ENCODE measurements around the gene RNU1-4. TPM values are rescaled to one million over a fixed set of nuclear protein-coding genes. Genes with fewer than 3 reads are reported as not detected.

The RNU1-4 gene
- polyA plus RNA-seq, 1 of the 3 experiments (the other 2 are of a cell fraction) = not detected

- TF ChIP-seq USF1 (IDR thresholded peaks at IDR 0.05; ENCODE audit: borderline replicate concordance, low read depth) = no peak
Observed at GRCh38 chr1:16720351-16721223, 19.7 kb upstream of the RNU1-4 start (continued).

- peak; percentile 14 for DNase-seq
- H3K4me1 ChIP-seq (ENCODE audit: control insufficient read depth in 1 of 2, insufficient read depth in 2 of 2, low read depth in 1 of 2, low read length in 1 of 2) = peaks cover 0 to 7% of the 10 kb centered on the region in 2 experiments; a peak in 1 of 4 replicates
- H3K9ac ChIP-seq = no peak overlapping the region
- ChIA-PET CTCF (interaction anchor here (0.6 to 1.6 kb wide), 5 partner anchors 11 to 101 kb away, joined by 3 to 4 read pairs (median 3); no protein-coding TSS in a partner anchor), POLR2A (no interaction called here)
- no peaks in the 10 kb centered on the region for H3K79me2 ChIP-seq (ENCODE audit: insufficient read depth)
- no peak for TF ChIP-seq GATA2 (CRISPR knock-in tag; IDR thresholded peaks at IDR 0.05)
- WGBS (ENCODE audit: low lambda C conversion rate) = 62% methylated on average over 11 of the region's 11 CpGs
- no peaks in the 10 kb centered on the region for H3K36me3 ChIP-seq (replicated peaks in 1 of 2; ENCODE audit: control insufficient read depth in 1 of 2, insufficient read depth in 2 of 2, low read length in 1 of 2)
- no peak overlapping the region for H3K4me3 ChIP-seq (ENCODE audit: low read depth in 2 of 2, low read length in 1 of 2)
- H3K4me2 ChIP-seq = no peak overlapping the region
- H3K9me2 ChIP-seq = no peaks in the 10 kb centered on the region
- no peak overlapping the region for H2AFZ ChIP-seq (ENCODE audit: low read depth)
- no peaks in the 10 kb centered on the region for H3K9me3 ChIP-seq
- no peaks in the 10 kb centered on the region for H4K20me1 ChIP-seq (ENCODE audit: insufficient read depth)
- H3K27me3 ChIP-seq (ENCODE audit: insufficient read depth) = peaks cover 8% of the 10 kb centered on the region; the same call in 1 of the 2 replicates
- no peaks in the 10 kb centered on the region for H3F3A ChIP-seq (replicated peaks; ENCODE audit: insufficient read depth)
- H3K27ac ChIP-seq (ENCODE audit: low read depth in 2 of 2, low read length in 1 of 2) = no peak overlapping the region
Observed at GRCh38 chr1:16721871-16722641, 18.3 kb upstream of the RNU1-4 start.

- no peak overlapping the region for H3K4me2 ChIP-seq
- no peaks in the 10 kb centered on the region for H3K9me3 ChIP-seq
- H3K4me1 ChIP-seq (ENCODE audit: control insufficient read depth in 1 of 2, insufficient read depth in 2 of 2, low read depth in 1 of 2, low read length in 1 of 2) = no peaks in the 10 kb centered on the region; a peak in 1 of 4 replicates
- H4K20me1 ChIP-seq (ENCODE audit: insufficient read depth) = no peaks in the 10 kb centered on the region
- H2AFZ ChIP-seq (ENCODE audit: low read depth) = no peak overlapping the region
- no peaks in the 10 kb centered on the region for H3K9me2 ChIP-seq
- H3K36me3 ChIP-seq (replicated peaks in 1 of 2; ENCODE audit: control insufficient read depth in 1 of 2, insufficient read depth in 2 of 2, low read length in 1 of 2) = no peaks in the 10 kb centered on the region
- no peaks in the 10 kb centered on the region for H3F3A ChIP-seq (replicated peaks; ENCODE audit: insufficient read depth)
- no peaks in the 10 kb centered on the region for H3K79me2 ChIP-seq (ENCODE audit: insufficient read depth)
- H3K27ac ChIP-seq (ENCODE audit: low read depth in 2 of 2, low read length in 1 of 2) = no peak overlapping the region
- ChIA-PET CTCF (interaction anchor here (1.7 kb wide), 1 partner anchor 17 kb away, joined by 5 read pairs; no protein-coding TSS in a partner anchor), POLR2A (no interaction called here)
- no peak overlapping the region for H3K9ac ChIP-seq
- peak; percentile 44 for DNase-seq
- 86% methylated on average over 45 of the region's 45 CpGs for WGBS (ENCODE audit: low lambda C conversion rate)
- no peak overlapping the region for H3K4me3 ChIP-seq (ENCODE audit: low read depth in 2 of 2, low read length in 1 of 2)
- H3K27me3 ChIP-seq (ENCODE audit: insufficient read depth) = peaks cover 14% of the 10 kb centered on the region
- TF ChIP-seq MAX (IDR thresholded peaks at IDR 0.05; ENCODE audit: low read depth) (no peak), REST (IDR thresholded peaks at IDR 0.05; ENCODE audit: low read depth, low read length) (no peak), GATA2 (CRISPR knock-in tag; IDR thresholded peaks at IDR 0.05) (no peak), POLR2AphosphoS5 (IDR thresholded peaks at IDR 0.05; ENCODE audit: low read depth, low read length) (no peak), USF2 (IDR thresholded peaks at IDR 0.05; ENCODE audit: borderline replicate concordance, low read depth, low read length) (no peak), EP300 (IDR thresholded peaks at IDR 0.05; ENCODE audit: borderline replicate concordance in 1 of 2, low read depth in 1 of 2, low read length in 1 of 2) (no peak), EZH2phosphoT487 (IDR thresholded peaks at IDR 0.05; ENCODE audit: borderline replicate concordance, low read depth) (no peak), SIN3A (IDR thresholded peaks at IDR 0.05; ENCODE audit: borderline replicate concordance, low read depth, low read length) (no peak), ZBTB33 (IDR thresholded peaks at IDR 0.05; ENCODE audit: borderline replicate concordance, low read depth) (no peak), FOXM1 (IDR thresholded peaks at IDR 0.05; ENCODE audit: low read depth) (no peak)
Observed at GRCh38 chr1:16724718-16725438, 15.4 kb upstream of the RNU1-4 start.

Measured in SK-N-SH (cell line).